ENCODE results near the gene BIRC5. TPM values are rescaled to one million over a fixed set of nuclear protein-coding genes. Genes with fewer than 3 reads are reported as not detected.

BIRC5 gene
- total RNA-seq, 1 experiment from 2014 or later, result 140 TPM

DNA sequence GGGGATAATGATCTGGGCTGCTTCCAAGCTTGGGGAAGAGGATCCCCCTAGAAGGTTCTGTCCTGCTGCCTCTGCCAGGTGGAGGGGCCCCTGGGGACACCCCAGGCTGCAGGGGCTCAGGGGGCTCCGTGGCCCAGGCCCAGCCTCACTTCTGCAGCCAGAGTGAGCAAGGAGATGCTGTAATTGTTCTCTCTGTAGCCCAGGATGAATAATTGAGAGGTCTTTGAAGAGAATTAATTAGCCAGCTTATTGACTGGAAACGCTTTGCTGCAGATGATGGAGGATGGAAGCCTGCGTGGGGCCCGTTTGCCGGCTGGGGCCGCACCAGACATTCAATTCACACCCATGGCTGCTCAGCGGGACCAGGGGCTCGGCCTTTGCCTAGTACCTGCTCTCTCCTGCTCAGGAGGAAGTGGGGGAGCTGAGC is 55.9 kb downstream of the BIRC5 start:
- TF ChIP-seq, protein P1, sequence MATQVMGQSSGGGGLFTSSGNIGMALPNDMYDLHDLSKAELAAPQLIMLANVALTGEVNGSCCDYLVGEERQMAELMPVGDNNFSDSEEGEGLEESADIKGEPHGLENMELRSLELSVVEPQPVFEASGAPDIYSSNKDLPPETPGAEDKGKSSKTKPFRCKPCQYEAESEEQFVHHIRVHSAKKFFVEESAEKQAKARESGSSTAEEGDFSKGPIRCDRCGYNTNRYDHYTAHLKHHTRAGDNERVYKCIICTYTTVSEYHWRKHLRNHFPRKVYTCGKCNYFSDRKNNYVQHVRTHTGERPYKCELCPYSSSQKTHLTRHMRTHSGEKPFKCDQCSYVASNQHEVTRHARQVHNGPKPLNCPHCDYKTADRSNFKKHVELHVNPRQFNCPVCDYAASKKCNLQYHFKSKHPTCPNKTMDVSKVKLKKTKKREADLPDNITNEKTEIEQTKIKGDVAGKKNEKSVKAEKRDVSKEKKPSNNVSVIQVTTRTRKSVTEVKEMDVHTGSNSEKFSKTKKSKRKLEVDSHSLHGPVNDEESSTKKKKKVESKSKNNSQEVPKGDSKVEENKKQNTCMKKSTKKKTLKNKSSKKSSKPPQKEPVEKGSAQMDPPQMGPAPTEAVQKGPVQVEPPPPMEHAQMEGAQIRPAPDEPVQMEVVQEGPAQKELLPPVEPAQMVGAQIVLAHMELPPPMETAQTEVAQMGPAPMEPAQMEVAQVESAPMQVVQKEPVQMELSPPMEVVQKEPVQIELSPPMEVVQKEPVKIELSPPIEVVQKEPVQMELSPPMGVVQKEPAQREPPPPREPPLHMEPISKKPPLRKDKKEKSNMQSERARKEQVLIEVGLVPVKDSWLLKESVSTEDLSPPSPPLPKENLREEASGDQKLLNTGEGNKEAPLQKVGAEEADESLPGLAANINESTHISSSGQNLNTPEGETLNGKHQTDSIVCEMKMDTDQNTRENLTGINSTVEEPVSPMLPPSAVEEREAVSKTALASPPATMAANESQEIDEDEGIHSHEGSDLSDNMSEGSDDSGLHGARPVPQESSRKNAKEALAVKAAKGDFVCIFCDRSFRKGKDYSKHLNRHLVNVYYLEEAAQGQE (IDR thresholded peaks at IDR 0.05; ENCODE audit: low read depth), result no peak
- TF ChIP-seq EZH2 (IDR thresholded peaks at IDR 0.05) (no peak), CEBPB (IDR thresholded peaks at IDR 0.05; ENCODE audit: low read depth) (no peak), EGR1 (IDR thresholded peaks at IDR 0.05; ENCODE audit: low read depth) (no peak), YY1 (IDR thresholded peaks at IDR 0.05; ENCODE audit: extremely low read depth, insufficient replicate concordance, low read depth, low read length) (no peak), CBX3 (IDR thresholded peaks at IDR 0.05; ENCODE audit: low read depth) (no peak), JUND (IDR thresholded peaks at IDR 0.05) (no peak)
- no peak overlapping the region for H3K4me2 ChIP-seq (ENCODE audit: low read length)
- H3K27me3 ChIP-seq (ENCODE audit: insufficient read depth, low read length), result no peaks in the 10 kb centered on the region
- H3K9me2 ChIP-seq (ENCODE audit: insufficient read depth), result no peaks in the 10 kb centered on the region
- H3K4me1 ChIP-seq (ENCODE audit: control insufficient read depth in 1 of 2, insufficient read depth in 2 of 2, low read length in 2 of 2), result peaks cover 0 to 8% of the 10 kb centered on the region in 2 experiments; a peak in 1 of 4 replicates
- POLR2A ChIA-PET, result interaction anchor here (0.5 kb wide), 1 partner anchor 12 kb away, joined by 6 read pairs; no protein-coding TSS in a partner anchor
- no peak overlapping the region for H3K27ac ChIP-seq (ENCODE audit: low read depth, low read length)
- H3K9me3 ChIP-seq (ENCODE audit: control insufficient read depth in 1 of 2, insufficient read depth in 1 of 2, low read depth in 1 of 2, low read length in 2 of 2), result peaks cover 0 to 4% of the 10 kb centered on the region in 2 experiments; a peak in 1 of 4 replicates
- H4K20me1 ChIP-seq (ENCODE audit: insufficient read depth), result no peaks in the 10 kb centered on the region
- no TSS peak for BruUV-seq (replicated peaks)
- ATAC-seq, result no peak
- no peaks in the 10 kb centered on the region for H3K79me2 ChIP-seq (ENCODE audit: insufficient read depth, low read length)
- H3K4me3 ChIP-seq (replicated peaks in 1 of 2; ENCODE audit: low read depth in 1 of 2, low read length in 2 of 2), result no peak overlapping the region
- no peak overlapping the region for H3K9ac ChIP-seq (ENCODE audit: low read length)
- intact Hi-C loops (cut with micrococcal nuclease), result no loop called here
- no peak overlapping the region for H2AFZ ChIP-seq (ENCODE audit: low read depth, low read length, poor library complexity, severe bottlenecking)
- RAD21 ChIA-PET (ENCODE audit: low non-redundant PET in 1 of 2, low total read pairs in 2 of 2, uncharacterized antibody in 2 of 2, unreplicated experiment in 2 of 2), result no interaction called here
- CTCF ChIA-PET, result interaction anchor here (0.6 to 1.9 kb wide), 2 partner anchors 19 to 91 kb away, joined by 3 to 10 read pairs; no protein-coding TSS in a partner anchor
- H3K36me3 ChIP-seq (ENCODE audit: control insufficient read depth in 1 of 2, insufficient read depth in 2 of 2, low read length in 2 of 2), result no peaks in the 10 kb centered on the region
- no peak for DNase-seq (ENCODE audit: low read depth, low spot score)

All from HCT116 (cell line).